GM18526 (cell line): Measurements from ENCODE around the gene TMTC2.

Source experiments
- POLR2A ChIP-seq: IDR thresholded peaks from 3 replicates; pipeline ENCODE4 v1.6.1; 2011; ENCODE audit not compliant: insufficient read length; ENCODE audit errors: extremely low read depth

Gene TMTC2

DNA sequence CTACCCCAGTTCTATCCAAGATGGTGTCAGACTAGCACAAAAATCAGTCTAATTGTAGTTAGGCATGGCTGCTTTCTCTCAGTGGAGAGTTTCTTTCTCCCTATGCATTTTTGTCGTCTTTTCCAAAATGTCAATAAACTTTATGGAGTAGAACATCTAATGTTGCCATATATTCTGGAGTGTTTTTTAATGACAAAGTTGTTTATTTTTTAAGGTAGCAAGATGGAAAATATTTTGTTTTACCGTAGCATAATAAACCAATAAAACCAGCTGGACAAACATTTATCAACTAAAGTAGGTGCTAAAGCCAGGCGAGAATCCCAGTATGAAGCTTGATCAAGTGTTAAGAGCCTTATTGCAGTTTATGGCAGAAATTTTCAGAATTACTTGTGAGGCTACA is 146.3 kb downstream of the TMTC2 start:
- no peak for TF ChIP-seq POLR2A

DNA sequence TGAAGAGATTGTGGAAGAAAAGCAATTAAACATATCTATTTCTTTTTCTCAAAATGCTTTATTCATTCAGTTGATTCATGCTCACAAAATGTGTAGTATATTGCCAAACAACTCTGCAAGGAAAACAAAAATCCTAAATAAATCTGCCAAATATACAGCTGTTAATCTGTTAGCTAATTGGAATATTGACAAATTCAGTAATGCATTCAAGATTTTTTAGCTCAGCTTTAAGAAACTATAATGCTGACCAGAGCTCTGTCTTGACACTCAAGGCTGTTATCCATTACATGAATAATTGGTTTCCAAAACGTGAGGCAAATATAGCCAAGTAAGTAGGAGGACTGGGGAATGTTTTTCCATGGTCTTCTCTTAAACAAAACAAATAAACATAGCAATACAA is 146.8 kb downstream of the TMTC2 start:
- TF ChIP-seq POLR2A = no peak

DNA sequence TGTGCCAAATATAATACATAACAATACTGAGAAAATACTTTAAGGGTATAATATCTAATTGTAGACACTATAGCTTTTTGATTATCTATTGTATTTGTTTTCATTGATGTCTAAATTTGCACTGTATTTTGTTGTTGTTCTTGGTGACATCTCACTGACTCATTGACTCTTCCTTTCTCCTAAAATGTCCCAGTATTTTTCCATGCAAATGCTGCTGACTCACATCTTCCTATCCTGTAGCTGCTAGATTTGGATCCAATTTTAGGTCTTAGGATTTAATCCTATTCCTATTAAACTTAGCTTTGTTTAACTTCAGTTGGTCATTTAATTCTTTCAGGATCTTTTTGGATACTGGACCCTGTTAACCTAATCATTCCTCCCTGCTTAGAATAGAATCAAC is 148.5 kb downstream of the TMTC2 start:
- no peak for TF ChIP-seq POLR2A

DNA sequence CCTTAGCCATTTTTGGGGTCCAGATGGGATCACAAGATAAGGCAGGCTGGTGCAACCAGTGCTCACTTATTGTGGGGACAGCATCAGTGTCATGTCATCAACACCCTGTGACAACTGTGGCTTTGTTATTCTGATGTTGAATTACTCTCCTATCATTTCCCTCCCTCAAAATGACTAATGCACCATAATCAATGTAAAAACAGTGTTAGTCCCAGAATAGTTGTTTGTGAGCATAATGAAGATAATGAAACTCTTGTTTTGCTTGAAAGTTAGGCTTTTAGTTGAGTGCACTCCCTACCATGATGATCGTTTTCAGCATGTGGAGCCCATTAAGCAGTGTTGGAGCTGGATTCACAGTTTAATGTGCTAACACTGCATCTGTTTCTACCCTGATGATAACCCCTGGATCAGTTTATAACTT is 151.4 kb downstream of the TMTC2 start:
- TF ChIP-seq POLR2A = no peak

DNA sequence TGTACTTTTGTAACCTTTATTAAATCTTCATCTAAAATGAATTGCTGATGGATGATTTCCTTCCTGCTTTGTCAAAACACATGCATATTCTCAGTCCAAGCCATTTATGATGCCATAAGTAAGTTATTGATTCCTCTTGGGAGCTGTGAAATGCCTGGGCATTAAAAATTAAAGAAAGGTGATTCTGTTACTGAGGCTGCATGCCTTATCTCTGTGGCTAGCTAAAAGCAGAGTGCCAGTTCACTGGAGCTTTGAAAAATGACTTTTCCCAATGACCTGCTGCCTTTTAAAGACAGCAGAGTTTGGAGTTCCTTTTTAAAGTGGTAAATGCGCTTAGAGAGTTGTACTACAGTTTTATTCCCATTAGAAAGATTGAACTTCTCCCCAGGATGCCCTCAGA is 152.1 kb downstream of the TMTC2 start:
- no peak for TF ChIP-seq POLR2A

DNA sequence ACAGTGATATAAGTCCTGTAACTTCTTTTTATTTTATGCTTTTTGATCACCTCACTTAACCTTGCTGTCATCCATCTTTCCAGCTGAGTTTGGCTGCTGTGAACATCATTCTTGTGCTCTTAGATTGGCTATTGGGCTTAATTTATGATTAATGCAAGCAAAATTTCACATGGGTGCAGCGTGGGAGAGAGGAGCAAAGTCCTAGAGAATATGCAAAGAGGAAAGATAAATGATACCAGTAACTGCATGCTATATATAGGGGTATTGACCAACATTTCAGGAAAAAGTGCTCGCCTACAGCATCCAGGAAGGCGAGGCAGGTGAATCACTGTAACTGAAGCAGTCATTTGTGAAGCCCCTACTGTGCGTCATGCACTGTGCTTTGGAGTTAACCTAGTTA is 153.1 kb downstream of the TMTC2 start:
- no peak for TF ChIP-seq POLR2A

DNA sequence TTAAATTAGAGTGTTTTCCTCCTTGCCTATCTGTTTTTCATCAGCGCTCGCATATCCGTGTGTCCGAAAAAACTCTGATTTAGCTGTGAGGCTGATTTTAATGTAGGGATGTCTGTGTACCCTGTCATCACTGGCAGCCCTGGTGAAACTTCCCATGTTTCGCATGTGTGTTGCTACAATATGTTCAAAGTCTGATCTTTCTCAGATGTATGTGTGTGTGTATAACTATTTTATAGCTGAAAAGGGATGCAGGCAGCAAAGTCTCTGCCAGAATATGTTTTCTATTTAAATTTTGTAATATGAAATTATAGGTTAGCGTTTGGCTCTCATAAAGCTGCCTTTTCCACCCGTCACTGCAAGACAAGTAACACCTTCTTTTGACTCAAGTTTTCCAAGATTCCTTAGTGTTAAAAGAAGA is 154.8 kb downstream of the TMTC2 start:
- no peak for TF ChIP-seq POLR2A

DNA sequence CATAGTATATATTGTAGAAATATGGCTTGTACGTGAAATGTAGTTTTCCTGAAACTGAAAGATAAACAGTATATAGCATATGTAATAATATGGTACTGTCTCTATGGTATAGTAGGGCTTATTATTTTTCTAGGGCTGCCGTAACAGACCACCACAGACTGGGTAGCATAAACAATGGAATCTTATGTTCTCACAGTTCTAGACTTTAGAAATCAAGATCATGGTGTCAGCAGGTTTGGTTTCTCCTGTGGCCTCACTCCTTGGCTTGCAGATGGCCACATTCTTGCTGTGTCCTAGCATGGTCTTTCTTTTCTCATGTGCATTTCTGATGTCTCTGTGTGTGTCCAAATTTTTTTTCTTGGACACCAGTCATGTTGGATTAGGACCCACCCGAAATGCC is 155.8 kb downstream of the TMTC2 start:
- TF ChIP-seq POLR2A = no peak

DNA sequence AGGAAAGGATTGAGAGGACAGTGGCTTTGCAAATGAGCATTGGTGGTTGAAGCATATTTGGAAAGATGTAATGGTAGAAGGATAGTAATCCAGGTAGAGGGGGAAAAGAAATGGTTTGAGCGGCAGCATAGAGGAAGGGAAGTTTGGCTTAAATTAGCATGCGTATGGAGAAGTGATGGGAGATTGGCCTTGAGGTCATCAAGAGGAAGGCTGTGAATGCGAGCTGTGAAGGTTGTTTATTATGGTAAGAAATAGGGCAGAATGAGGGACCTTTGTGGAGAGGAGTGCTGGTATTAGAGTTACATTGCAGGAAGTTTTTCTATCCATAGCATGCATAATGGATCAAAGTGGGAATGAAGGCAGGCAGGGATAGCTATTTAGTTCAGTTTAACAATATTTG is 162.1 kb downstream of the TMTC2 start:
- TF ChIP-seq POLR2A = no peak

DNA sequence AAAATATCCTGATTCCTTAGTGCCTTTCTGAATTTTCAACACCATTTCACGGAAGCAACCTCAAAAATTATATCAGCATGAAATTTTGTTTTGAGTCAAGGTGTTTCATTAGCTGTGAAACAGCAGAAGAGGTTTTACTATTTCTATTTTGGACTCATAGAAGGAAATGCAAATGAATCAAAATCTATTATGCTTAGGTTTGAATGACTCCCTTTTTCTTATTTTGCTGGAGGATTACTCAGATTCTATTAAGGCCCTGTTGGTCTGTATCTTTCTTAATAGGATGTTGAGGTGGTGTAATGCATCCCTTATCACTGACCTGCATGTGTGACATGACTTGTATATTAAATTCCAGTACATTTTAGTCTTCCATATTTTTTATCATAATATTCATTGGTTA is 165.8 kb downstream of the TMTC2 start:
- no peak for TF ChIP-seq POLR2A

DNA sequence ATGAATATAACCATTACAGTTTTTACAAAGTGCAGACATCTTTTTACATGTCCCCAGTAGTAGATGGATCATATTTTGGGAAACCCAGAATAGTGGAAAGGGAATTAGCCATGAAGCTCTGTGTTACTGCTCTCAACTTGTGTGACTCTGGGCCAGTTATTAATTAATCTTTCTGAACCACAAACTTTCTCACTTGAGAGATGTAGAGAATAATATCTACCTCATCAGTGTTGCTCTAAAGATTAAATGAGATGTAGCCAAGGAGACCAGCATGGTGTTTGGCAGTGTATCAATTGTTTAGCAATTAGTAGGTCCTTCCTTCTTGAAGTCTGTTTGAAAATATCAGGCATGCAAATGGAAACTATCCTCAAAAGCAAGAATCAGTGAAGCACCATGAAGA is 169.2 kb downstream of the TMTC2 start:
- no peak for TF ChIP-seq POLR2A

DNA sequence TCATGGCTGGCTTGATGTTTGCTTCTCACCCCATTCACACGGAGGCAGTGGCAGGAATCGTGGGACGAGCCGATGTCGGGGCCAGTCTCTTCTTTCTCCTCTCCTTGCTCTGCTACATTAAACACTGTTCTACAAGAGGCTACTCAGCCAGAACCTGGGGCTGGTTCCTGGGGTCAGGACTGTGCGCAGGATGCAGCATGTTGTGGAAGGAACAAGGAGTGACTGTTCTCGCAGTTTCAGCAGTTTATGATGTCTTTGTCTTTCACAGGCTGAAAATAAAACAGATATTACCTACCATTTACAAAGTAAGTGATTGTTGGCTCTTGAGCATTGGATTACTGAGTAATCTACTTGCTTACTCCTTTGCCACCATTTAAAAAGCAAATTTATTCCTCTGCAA is 170.6 kb downstream of the TMTC2 start:
- no peak for TF ChIP-seq POLR2A

DNA sequence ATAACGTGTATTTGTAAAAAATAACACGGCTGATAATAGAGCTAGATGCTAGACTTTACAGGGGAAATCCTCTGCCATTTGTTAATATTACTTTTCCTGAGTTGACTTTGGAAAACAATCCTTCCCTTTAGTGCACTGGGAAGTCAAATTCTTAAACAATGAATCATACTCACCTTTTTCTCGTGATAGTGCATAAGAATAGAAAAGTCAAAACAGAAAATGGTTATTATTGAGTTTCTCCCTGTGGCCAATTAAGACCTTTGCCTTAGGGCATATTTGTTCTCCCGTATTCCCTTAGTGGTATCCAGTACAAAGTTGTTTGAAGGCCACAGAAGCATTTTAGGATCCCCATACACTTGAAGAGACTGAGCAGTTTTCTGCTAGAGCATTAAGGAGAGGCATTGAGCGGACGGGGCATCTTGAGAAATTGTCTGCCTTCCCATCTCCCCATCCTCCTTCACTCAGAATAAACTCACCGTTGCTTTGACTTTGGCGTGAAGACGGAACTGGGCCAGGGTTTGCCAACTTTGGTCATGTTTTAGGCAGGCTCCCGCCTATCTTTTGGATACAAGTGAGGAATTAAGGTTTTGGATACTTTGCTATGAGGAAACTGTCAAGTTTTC is 171.3 kb downstream of the TMTC2 start:
- TF ChIP-seq POLR2A = no peak

DNA sequence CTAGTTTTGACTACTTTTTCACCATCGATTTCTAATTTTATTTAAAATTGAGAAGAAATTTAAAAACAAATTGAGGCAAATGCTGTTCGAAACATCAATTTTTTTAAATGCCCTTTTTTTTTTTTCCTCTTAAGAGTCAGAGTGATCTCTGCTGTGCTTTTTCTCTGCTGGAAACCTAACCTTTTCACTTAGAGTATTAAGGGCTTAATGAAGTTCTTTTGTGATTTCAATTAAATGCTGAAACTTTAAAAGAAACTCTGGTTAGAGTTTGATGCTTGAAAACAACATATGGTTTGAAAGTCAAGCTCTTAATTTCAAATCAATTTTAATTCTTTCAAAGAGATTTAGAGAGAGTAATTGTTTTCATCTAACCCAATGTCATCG is 171.8 kb downstream of the TMTC2 start:
- TF ChIP-seq POLR2A = no peak

DNA sequence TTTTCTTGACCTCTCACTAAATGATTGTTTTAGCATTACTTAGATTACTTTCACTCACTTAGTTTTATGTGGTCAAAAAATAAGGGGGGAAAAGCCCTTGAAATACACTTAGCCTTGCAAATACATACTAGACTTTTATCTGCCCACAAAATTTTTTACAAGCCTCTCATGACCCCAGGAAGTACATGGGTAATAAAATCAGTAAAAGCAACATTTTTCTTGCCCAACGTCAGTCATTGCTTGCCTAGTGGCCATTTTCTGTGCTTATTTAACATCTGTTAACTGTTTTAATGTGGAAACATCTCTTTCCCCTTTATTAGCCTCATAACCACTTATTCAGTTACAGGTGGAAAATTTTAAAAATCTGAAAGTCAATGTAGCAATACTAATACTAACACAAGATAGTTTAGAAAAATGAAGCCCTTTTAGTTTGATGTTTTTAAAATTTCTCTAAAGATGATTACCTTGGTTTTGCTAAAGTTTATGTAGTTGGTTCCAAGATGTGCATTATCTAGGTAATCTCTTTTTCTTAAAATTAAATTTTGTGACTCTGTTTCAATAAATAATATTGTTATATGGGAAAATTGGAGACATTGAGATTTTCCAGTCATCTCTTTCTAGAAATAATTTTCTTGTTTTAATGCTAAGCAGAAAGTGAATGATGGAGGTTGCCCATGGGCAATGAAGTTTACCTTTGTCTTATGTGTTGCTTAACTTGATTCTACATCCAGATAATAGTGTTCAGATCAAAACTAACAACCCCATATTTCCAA is 175.5 kb downstream of the TMTC2 start:
- TF ChIP-seq POLR2A = no peak

DNA sequence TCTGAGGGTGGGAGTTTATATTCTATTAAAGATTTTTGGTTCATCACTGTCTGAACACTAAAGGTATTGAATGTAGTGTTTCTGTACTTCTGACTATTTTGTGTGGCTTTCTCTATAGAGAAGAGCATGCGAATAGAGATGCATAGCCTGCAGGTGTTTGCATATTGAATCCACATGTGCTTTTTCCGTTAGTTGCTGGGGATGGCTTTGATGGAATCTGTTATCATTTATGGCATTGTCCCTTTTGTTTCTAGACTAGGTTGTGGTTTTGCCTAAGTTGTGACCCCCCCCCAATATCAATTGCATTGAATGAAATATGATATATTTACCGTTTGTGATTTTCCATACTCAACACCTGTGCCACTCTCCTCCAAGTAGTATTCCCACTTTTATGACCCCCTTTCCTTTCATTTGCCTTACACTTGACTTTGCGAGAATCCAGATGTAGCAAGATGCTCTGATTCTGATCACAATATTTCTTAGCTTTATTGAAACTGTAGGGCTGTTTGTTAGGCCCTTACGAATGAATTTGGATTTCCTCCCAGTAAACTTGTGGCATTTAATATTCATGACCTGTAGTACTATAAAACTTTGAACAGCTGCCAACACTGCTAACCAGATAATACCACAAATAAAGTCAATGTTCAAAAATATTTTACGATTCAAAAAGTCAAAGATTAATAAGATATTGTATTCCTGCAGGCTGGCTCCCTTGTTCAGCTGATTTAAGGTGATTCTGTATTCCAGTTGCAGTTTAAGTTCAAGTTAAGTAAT is 176.4 kb downstream of the TMTC2 start:
- no peak for TF ChIP-seq POLR2A
